Peyer's patch (tissue), 4 donors: ENCODE data around the gene ZFP2.

Experiments used
- CTCF ChIP-seq, 6 experiments: fragments of 450-650 bp in 4 of 6; fragments of 200-600 bp in 2 of 6; sonication (generic) in 1 of 6; IDR thresholded peaks; one replicate each; pipeline ENCODE4 v1.5.1; 2017 to 2019; ENCODE audit warnings: antibody characterized with exemption in 6 of 6, mild to moderate bottlenecking in 3 of 6, moderate library complexity in 1 of 6
- POLR2A ChIP-seq, 2 donors: fragments of 450-650 bp; IDR thresholded peaks; one replicate each; pipeline ENCODE4 v1.5.1; 2017; ENCODE audit warnings: antibody characterized with exemption in 2 of 2, mild to moderate bottlenecking in 2 of 2, moderate library complexity in 2 of 2

GRCh38 chr5:178866946-178867345, 28.8 kb upstream of the ZFP2 start:
- no peak for TF ChIP-seq CTCF (IDR thresholded peaks at IDR 0.05)
- no peak for TF ChIP-seq POLR2A (IDR thresholded peaks at IDR 0.05)
